ENCODE measurements around the gene CANT1. TPM values are rescaled to one million over a fixed set of nuclear protein-coding genes. Genes with fewer than 3 reads are reported as not detected.

CANT1 gene
- total and polyA plus RNA-seq, 2 of the 13 experiments (the other 11 are each of a cell fraction or from before 2014, with no cell fraction given) = 34.1 to 42.1 TPM

DNA sequence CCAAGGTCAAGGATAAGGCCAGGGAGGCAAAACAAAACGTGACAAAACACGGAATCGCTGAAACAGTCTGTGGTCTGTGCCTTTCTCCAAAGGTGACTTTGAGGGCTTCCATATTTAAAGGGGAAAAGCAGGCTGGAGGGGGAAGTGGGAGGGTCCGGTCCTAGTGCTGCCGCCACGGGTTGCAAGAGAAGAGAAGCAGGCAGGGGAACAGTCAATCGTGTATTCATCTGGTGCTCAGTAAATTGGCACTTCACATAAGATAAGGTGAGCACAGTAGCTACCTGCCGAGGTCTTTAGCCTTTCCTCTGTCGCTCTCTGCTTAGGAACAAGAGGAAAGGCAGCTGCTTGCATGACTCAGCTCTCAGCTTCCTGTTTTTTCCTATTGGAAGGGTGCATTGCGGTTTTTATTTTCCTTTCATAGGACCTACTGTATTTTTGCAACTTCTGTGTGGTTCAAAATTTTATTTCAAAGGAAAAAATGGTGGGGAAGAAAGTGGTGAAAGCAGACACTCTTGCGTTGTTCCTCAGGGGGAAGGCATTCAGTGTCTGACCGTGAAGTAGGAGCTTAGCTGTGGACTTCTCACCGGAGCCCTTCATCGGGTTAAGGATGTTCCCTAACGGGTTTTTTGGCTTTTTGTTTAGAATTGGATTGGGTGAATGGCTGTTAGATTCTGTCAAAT lies 22.8 kb downstream of the CANT1 start (continued):
- TF ChIP-seq ZBTB3 (CRISPR knock-in tag; IDR thresholded peaks at IDR 0.05; ENCODE audit: borderline replicate concordance, low read depth) (no peak), ETV5 (CRISPR knock-in tag; IDR thresholded peaks at IDR 0.05; ENCODE audit: borderline replicate concordance) (peak; percentile 38; the same call in 1 of the 2 replicates), ZNF124 (CRISPR knock-in tag; IDR thresholded peaks at IDR 0.05) (0 out of 2 replicates have a peak, but pooled peaks have one; percentile 33), MTA1 (CRISPR knock-in tag; IDR thresholded peaks at IDR 0.05; ENCODE audit: borderline replicate concordance) (no peak), ZNF44 (CRISPR knock-in tag; IDR thresholded peaks at IDR 0.05) (no peak), ZNF562 (CRISPR knock-in tag; IDR thresholded peaks at IDR 0.05; ENCODE audit: borderline replicate concordance) (no peak), SIN3B (IDR thresholded peaks at IDR 0.05; ENCODE audit: low read length) (no peak), ZNF337 (CRISPR knock-in tag; IDR thresholded peaks at IDR 0.05; ENCODE audit: borderline replicate concordance, low read depth) (0 out of 2 replicates have a peak, but pooled peaks have one; percentile 61), ZNF761 (CRISPR knock-in tag; conservative IDR thresholded peaks at IDR 0.05) (no peak), ZNF263 (CRISPR knock-in tag; IDR thresholded peaks at IDR 0.05) (0 out of 2 replicates have a peak, but pooled peaks have one; percentile 12), POLR2G (IDR thresholded peaks at IDR 0.05; ENCODE audit: low read depth, low read length) (peak; percentile 59; the same call in 1 of the 2 replicates)
- TF ChIP-seq, protein P1, sequence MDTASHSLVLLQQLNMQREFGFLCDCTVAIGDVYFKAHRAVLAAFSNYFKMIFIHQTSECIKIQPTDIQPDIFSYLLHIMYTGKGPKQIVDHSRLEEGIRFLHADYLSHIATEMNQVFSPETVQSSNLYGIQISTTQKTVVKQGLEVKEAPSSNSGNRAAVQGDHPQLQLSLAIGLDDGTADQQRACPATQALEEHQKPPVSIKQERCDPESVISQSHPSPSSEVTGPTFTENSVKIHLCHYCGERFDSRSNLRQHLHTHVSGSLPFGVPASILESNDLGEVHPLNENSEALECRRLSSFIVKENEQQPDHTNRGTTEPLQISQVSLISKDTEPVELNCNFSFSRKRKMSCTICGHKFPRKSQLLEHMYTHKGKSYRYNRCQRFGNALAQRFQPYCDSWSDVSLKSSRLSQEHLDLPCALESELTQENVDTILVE (CRISPR knock-in tag; IDR thresholded peaks at IDR 0.05) = peak; percentile 20; the same call in 1 of the 2 replicates
- TF ChIP-seq, protein P2, sequence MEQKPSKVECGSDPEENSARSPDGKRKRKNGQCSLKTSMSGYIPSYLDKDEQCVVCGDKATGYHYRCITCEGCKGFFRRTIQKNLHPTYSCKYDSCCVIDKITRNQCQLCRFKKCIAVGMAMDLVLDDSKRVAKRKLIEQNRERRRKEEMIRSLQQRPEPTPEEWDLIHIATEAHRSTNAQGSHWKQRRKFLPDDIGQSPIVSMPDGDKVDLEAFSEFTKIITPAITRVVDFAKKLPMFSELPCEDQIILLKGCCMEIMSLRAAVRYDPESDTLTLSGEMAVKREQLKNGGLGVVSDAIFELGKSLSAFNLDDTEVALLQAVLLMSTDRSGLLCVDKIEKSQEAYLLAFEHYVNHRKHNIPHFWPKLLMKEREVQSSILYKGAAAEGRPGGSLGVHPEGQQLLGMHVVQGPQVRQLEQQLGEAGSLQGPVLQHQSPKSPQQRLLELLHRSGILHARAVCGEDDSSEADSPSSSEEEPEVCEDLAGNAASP (CRISPR knock-in tag; IDR thresholded peaks at IDR 0.05; ENCODE audit: borderline replicate concordance) = no peak
- TF ChIP-seq, protein P3, sequence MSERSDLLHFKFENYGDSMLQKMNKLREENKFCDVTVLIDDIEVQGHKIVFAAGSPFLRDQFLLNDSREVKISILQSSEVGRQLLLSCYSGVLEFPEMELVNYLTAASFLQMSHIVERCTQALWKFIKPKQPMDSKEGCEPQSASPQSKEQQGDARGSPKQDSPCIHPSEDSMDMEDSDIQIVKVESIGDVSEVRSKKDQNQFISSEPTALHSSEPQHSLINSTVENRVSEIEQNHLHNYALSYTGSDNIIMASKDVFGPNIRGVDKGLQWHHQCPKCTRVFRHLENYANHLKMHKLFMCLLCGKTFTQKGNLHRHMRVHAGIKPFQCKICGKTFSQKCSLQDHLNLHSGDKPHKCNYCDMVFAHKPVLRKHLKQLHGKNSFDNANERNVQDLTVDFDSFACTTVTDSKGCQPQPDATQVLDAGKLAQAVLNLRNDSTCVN (CRISPR knock-in tag; IDR thresholded peaks at IDR 0.05; ENCODE audit: borderline replicate concordance) = 0 out of 2 replicates have a peak, but pooled peaks have one; percentile 25
- TF ChIP-seq, protein P4, sequence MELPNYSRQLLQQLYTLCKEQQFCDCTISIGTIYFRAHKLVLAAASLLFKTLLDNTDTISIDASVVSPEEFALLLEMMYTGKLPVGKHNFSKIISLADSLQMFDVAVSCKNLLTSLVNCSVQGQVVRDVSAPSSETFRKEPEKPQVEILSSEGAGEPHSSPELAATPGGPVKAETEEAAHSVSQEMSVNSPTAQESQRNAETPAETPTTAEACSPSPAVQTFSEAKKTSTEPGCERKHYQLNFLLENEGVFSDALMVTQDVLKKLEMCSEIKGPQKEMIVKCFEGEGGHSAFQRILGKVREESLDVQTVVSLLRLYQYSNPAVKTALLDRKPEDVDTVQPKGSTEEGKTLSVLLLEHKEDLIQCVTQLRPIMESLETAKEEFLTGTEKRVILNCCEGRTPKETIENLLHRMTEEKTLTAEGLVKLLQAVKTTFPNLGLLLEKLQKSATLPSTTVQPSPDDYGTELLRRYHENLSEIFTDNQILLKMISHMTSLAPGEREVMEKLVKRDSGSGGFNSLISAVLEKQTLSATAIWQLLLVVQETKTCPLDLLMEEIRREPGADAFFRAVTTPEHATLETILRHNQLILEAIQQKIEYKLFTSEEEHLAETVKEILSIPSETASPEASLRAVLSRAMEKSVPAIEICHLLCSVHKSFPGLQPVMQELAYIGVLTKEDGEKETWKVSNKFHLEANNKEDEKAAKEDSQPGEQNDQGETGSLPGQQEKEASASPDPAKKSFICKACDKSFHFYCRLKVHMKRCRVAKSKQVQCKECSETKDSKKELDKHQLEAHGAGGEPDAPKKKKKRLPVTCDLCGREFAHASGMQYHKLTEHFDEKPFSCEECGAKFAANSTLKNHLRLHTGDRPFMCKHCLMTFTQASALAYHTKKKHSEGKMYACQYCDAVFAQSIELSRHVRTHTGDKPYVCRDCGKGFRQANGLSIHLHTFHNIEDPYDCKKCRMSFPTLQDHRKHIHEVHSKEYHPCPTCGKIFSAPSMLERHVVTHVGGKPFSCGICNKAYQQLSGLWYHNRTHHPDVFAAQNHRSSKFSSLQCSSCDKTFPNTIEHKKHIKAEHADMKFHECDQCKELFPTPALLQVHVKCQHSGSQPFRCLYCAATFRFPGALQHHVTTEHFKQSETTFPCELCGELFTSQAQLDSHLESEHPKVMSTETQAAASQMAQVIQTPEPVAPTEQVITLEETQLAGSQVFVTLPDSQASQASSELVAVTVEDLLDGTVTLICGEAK (IDR thresholded peaks at IDR 0.05) = no peak
- TF ChIP-seq, protein P4 (CRISPR knock-in tag; IDR thresholded peaks at IDR 0.05) = no peak
